GM19240 (cell line): ENCODE measurements around the gene CDH12.
"Not testable (repeated sequence)": the region's sequence is repeated elsewhere in the genome, so short reads cannot be mapped to it uniquely, and the experiment has no call there.

Experiments used
- DNase-seq: peaks from one replicate; pipeline ENCODE4 v3.0.0; 2011; ENCODE audit warnings: low spot score; ENCODE audit not compliant: insufficient read length

CDH12 gene

DNA sequence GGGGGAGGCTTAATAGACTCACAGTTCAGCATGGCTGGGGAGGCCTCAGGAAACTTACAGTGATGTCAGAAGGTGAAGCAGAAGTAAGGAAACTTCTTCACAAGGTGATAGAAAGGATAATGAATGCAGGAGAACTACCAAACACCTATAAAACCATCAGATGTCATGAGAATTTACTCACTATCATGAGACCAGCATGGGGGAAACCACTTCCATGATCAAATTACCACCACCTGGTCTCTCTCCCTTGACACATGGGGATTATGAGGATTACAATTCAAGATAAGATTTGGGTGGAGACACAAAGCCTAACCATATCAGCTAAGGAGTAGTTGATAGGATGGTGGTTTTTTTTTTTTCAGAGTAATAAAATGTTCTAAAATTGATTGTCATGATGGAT is 201.8 kb downstream of the CDH12 start:
- no peak for DNase-seq

DNA sequence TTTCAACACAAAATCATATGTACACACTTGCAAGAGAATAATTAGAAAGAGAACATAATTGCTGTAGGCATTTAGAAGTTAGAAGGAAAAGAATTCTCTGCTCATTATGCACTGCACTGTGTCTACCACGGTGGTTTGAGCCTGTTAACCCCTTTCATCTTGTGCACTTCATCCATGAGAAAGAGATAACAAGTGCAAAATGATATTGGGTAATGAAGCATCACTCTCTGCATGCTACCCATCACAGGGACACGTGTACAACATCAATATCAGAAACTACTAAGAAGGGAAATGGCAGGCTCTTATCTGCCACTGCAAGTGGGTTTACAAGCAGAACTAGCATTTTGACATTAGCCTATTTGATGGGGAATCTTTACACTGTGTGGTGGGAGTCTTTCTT is 202.6 kb downstream of the CDH12 start:
- no peak for DNase-seq

DNA sequence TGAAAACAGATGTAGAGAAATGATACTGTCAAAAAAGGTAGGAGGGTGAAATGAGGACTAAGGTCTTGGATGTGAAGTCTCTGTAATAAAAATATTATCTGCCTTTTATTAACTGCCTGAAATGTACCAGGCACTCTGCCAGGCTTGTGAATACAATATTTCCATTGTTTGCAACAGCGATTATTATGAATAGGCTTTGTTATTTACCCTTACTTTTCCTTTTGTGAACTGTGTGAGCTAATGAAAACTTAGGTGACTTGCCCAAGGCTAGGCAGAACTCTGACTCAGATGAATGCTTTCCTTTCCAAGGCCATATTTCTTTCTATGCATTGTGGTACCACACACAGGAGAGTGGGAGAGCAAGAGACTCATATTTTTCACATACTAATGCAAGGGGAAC is 204.1 kb downstream of the CDH12 start:
- DNase-seq = no peak

DNA sequence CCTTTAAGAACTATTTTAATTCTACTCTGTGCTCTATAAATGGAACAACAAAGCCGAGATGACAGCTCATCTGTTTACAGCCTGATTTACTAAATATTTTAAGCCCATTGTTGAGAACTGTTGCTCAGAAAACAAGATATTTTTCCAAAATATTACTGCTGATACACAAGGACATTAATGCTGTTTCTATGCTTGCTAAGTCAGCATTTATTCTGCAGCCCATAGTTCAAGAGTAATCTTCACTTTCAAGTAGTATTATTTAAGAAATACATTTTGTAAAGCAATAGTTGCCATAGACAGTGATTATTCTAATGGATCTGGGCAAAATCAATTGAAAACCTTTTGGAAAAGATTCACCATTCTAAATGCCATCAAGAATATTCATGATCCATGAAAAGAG is 208.3 kb downstream of the CDH12 start:
- DNase-seq = no peak

DNA sequence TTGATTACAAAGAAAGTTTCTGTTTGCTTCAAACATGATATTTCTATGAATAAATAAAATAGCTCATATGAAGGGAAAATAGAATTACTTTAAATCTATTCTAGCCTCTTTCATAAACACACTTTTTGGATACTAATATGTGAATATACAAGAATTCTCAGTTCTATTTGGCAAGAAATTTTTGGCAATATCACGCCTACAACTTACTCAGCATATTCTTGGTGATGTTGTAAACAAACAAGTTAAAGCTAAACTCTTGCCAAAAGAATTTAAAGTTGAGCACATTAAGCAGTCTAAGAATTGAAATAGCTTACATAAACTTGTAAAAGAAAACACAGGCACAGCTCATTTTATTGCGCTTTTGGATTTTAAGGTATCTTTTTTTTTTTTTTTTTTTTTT is 209.8 kb downstream of the CDH12 start:
- DNase-seq = no peak

DNA sequence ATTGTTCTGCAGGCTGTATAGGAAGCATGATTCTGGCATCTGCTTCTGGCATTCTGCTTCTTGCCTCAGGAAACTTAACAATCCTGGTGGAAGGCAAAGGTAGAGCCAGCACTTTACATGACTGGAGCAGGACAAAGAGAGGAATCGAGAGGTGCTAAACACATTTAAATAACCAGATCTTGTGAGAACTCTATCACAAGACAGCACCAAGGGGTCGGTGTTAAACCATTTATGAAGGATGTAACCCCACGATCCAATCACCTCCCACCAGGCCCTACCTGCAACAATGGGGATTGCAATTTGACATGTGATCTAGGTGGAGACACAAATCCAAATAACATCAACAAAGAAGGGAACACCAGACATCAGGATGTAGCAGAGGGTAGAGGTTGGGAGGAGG is 221.5 kb downstream of the CDH12 start:
- DNase-seq = no peak

DNA sequence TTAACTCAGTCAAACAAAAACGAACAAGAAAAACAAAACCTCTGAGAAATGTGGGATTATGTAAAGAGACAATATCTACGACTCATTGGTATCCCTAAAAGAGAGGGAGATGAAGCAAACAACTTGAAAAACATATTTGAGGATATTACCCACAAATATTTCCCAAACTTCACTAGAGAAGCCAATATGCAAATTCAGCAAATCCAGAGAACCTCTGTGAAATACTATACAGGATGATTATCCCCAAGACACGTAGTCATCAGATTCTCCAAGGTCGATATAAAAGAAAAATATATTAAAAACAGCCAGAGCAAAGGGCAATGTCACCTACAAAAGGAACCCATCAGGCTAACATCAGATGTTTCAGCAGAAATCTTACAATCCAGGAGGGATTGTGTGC is 226.1 kb downstream of the CDH12 start:
- no peak for DNase-seq

DNA sequence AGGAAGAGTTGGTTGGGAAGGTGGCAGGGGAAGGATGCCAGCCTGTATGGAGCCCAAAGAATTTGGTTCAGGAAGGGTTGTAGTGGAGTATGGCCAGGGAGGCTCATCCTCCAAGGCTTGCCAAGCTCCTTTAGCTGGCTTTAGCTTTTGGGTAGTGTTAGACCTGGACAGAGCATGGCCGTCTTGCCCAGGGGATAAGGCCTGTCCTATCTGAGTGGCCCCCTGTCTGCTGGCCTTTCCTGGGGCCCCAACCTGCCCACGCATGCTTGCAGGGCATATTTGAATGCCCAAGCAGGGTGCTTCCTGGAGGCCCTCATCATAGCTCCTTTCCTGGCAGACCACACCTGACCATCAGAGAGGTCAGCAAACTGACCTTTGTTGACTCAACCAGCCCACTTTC is 227.7 kb downstream of the CDH12 start:
- DNase-seq = no peak

DNA sequence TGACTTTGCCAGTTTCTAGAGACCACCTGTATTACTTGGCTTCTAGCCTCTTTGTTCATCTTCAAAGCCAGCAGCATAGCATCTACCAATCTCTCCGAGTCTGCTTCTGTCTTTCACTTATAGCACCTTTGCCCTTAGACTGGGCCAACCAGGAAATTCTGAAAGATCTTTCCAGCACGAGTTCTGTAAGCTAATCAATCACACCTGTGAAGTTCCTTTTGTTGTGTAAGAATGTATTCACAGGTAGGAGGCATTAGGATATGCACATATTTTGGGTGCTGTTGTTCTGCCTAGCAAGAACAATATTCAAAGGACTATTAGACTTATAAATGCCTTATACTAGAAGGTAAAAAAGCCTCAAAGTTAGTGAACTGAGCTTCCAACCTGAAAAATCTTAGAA is 232.1 kb downstream of the CDH12 start:
- no peak for DNase-seq

DNA sequence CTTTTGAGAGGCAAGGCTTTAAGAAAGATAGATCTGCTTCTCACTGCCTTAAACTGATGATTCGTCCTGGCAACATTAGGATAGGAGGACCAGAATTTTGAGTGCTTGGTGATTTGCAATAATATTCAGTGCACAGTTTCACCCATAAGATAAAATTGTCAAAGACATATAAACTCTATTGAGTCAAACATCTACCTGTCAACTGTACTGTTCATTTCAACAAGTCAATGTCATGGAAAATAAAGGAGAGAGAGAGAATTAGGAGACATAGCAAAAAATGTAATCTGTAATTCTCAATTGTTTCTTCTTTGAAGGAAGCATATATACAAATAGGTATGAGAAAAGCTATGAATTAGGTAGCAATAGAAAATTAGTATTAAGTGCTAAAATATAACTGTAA is 237.2 kb downstream of the CDH12 start:
- DNase-seq = no peak

DNA sequence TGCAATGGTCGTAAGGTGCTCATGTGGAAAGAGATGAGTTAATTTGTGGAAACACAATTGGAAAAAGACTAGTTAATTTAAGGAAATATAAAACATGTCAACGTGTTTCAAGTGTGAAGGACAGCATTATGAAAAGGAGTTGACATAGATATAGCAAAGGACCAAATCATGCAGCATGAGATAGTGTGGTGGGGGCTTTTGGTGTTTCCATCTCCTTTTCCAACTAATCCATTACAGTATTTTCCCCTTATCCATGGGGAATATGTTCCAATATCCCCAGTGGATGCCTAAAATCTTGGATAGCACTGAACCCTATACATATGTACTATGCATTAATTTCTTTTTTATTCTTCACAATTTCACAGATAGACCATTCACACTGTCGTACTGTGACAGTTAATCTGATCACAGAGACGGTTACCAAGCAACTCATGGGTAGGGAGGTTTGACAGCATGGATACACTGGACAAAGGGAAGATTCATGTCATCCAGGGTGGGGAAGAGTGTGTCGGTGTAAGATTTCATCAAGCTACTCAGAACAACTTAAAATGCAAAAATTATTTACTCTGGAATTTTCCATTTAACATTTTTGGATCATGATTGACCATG is 238.6 kb downstream of the CDH12 start:
- no peak for DNase-seq

DNA sequence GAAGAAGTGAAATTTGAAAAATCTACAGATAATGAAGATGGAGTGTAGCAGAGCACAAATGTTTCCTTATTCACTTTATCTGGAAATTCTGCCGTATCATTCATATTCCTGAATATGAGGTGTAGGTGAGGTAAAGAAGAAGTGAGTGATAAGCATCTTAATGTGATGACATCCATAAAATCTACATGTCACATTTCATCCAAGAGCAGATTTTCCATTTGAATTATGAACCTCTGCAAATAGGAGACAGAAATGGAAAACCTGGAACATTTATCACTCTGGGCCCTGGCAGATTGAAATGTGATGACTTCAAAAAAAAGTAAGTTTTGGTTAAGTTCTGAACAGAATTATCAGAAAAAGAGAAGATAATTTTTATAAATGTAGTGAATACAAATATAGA is 240.2 kb downstream of the CDH12 start:
- no peak for DNase-seq

DNA sequence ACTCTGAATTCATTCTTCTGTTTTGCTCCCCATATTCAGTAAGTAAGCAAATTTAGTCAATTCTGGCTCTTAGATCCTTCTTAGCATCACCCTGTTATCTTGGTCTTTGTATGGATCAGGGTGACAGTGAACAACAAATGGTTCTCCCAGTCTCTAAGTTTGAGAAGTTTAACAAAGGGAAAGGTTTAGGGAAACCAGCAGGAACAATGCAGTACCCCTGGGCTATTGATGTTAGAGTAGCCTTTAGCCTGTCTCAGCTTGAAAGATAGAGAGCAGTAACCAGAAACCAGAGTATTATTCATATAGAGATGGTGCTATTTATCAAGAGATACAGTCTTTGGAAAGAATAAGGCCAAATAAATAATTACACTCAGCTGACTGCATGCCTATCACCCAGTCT is 241.8 kb downstream of the CDH12 start:
- no peak for DNase-seq

DNA sequence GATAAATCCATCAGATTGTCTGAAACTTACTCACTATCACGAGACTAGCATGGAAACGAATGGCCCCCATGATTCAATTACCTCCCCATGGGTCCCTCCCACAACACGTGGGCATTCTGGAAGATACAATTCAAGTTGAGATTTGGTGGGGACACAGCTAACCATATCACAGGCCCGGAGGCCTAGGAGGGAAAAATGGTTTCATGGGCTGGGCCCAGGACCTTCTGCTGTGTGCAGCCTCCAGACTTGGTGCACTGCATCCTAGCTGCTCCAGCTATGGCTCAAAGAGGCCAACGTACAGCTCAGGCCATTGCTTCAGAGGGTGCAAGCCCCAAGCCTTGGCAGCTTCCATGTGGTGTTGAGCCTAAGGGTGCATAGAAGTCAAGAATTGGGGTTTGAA is 245.6 kb downstream of the CDH12 start:
- not testable (repeated sequence) for DNase-seq

DNA sequence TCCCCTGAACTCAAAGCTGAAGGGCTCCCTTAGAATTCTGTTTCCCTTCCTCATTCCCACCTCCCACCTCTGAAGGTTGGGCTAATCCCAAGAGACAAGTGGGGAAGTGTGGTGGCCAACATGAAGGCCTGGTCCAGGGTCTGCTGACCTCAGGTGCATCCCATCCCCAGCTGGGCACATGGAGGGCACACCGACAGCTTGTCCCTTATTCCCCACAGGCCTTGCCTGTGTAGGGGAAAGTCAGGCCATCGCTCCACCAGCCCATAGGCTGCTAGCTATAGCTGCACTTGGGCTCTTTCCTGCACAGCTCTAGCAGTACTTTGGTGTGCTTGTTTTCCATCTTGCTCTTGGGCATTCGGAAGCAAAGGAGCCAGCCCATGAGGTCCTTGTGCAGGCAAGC is 247.7 kb downstream of the CDH12 start:
- DNase-seq = no peak

DNA sequence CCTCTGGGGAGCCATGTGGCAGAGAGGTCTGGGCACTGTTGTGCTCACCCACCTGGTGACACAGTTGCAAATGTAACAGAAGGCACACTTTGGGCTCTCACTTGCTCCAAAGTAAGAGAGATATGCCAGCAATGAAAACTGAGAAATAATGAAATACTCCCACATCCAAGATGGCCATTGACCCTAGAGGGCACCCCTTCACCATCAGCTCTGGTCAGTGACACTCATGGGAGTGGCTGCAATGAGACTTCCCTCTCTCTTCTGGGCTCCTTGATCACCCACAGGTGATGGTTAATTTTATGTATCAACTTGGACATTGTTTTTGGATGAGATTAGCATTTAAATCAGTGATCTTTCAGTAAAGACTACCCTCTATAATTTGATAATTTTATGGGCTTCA is 248.4 kb downstream of the CDH12 start:
- DNase-seq = no peak

DNA sequence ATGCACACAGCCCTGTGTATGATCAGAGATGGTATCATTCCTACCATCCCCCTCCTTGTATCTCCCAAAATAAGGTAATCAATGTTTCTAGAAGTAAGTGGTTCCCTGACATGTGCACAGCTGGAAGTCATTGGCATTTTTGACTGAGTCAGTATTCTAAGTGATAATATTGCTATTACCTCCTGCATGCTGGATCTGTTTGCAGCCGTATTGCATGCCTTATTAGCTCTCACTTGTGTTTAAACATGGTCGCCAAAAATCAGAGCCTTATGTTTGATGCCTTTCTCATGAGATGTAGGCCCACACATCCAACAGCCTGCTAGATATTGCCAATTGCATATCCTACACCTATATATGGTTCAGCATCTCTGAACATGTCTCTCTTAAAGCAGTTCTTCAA is 254.3 kb downstream of the CDH12 start:
- no peak for DNase-seq

DNA sequence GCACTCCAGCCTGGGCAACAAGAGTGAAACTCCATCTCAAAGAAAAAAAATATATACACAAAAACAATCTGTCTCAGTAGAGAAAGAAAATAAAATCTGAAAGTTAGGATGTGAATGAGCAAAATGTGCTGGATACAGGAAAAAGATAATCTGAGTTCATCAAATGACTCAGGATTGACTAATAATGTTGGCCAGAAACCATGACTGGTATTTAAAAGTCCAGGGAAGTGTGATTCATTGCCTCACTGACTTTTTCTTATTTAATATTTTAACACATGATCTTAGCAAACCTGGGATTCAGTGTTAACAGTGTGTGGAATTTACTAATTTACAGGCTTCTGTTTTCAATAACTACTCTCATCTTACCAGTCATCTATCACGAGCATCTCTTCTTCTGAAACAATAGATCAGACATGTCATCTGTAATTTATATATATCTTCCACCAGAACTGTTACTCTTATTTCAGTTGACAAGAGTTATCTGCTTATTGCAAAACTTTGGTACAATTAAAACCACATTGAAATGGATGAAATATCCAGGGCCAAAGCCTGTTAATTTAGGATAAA is 256.7 kb downstream of the CDH12 start:
- DNase-seq = no peak

DNA sequence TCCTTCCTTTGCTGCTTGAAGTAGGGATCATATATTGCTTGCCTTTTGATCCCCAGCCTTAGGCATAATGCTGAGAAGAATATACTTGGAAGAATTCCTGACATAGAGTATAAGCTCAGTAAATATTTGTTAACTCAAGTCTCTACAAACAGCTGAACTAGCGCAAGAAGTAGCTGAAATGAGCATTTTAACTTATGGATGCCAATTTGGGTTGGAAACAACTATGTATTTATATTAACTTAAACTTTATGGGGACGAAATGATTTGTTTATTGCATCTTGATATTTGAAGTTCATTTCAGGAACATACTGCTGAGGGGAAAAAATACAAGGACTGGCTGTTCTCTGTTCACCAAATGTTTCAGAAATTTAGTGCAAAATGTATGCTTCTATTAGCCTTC is 258.7 kb downstream of the CDH12 start:
- no peak for DNase-seq

DNA sequence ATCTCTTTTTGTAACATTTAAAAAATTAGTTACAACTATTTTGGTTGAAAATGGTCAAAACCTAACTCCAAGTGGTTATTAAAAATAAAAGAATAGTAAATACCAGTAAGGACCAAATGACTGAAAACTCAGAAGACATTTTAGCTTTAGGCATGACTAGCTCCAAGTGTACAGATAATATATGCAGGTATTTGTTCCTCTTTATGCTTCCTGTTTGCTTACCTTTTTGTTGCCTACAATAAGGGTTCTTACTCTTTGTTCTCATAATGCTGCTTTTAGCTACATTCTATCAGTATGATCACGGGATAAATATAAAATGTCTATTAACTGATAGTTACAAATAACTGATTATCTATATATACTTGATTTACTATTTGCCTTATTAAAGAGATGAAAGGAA is 259.6 kb downstream of the CDH12 start:
- DNase-seq = no peak

DNA sequence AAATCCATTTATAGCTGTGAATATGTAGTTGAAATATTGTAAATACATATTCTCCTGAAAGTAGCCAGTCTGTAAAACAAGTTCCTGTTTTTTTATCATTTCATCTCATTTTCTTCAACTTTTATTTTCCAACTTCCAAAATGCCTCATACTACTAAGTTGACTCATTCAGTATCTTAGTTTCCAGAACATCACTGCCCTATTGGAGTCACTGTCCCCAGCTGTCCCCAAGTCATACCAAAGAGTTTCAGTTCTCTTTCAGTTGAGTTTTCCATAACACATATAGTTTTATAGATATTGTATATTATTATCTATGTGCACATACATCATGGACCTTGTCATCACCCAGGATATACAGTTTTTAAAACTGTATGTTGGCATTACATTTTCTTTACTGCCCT is 261.7 kb downstream of the CDH12 start:
- no peak for DNase-seq

DNA sequence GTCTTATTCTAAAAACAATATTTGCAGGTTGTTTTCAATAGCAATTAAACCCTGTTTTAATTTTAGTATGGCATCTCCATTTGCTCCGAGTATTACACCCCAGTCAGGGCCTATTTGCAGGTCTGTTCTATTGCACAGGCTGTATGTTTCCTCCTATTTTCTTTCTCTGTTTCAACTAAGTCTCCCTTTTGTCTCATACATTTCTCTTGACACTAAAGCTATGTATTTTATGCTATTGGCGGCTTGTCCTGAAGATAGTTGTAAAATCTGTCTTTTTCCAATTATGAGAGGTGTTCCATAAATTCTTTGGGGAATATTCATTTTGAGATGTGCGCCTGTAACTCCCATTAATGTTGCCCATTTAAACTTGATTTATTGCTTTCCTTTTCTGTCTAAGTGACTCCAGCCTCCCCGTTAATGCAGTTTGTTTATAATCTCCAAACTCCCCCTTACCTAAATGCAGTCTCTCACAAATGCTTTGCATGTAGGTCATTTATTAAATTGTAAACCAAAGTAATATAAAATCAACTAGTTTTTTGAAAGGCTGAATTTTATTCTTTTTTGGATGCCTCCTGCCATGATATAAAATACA is 262.4 kb downstream of the CDH12 start:
- DNase-seq = no peak

DNA sequence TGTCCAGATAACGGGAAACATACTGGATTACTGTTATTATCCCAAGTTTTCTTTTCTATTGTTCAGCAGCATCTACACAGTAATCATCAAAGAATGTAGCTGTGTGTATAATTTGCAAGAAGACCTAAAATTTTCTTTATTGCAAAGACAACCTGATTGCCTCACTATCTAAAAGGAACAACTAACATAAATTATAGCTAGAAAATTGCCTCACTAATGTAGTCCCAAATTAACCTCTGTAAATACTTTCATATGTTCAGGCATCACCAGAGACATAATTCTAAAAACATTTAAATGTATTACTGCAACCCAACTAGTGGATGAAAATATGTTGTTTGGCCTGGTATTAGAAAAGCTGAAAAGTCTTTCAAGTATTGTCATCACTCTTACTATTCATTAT is 275.4 kb downstream of the CDH12 start:
- no peak for DNase-seq

DNA sequence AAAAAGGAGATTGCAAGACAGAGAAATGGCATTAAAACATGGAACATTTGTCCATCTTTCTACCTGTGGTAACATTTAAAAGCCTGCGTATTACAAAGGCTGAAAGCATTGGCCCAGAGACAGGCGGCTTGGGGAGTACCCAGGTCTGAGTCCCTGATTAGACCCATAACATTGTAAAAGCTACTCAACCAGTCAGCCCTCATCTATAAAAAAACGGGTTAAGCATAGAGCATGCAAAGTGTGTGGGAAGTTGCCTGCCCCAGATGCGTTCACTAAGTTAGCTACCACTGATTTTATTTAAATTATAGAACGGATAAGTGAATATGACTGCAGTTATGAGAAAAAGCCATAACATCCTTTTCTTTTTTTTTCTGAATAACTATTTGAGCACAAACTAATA is 276.1 kb downstream of the CDH12 start:
- no peak for DNase-seq
